ELR (cell line): Measurements from ENCODE around the gene JAG1.
A peak's percentile ranks its signal among the peaks of the same experiment; 100 is the strongest.
"Not testable (repeated sequence)": the region's sequence is repeated elsewhere in the genome, so short reads cannot be mapped to it uniquely, and the experiment has no call there.

Experiments
- DNase-seq: peaks from one replicate; pipeline ENCODE4 v3.0.0-alpha.2; 2015; ENCODE audit warnings: low read depth

The JAG1 gene

GRCh38 chr20:10637031-10637559 is 36.7 kb downstream of the JAG1 start:
- no peak for DNase-seq

DNA sequence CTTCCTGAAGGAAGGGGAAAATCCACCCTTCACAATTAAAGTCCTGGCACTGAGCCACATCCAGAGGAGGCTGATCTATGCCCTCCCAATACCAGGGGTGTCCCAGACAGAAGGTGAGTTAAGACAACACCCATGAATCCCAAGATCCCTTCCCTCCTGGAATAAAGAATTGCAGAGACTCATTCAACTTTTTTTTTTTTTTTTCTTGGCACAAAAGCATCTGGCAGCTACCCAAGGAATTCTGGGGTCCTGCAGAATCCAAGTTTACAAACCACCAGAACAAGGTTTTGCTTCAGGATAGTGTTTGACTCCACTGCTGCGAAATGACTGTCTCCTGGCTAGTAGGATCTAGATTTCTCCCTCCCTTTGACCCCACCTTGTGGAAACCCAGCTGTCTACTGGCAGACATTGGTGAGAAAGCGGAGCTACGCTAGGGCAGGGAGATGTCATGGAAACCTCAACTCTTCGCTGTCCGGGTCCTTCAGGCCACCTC is 37.4 kb downstream of the JAG1 start:
- no peak for DNase-seq

DNA sequence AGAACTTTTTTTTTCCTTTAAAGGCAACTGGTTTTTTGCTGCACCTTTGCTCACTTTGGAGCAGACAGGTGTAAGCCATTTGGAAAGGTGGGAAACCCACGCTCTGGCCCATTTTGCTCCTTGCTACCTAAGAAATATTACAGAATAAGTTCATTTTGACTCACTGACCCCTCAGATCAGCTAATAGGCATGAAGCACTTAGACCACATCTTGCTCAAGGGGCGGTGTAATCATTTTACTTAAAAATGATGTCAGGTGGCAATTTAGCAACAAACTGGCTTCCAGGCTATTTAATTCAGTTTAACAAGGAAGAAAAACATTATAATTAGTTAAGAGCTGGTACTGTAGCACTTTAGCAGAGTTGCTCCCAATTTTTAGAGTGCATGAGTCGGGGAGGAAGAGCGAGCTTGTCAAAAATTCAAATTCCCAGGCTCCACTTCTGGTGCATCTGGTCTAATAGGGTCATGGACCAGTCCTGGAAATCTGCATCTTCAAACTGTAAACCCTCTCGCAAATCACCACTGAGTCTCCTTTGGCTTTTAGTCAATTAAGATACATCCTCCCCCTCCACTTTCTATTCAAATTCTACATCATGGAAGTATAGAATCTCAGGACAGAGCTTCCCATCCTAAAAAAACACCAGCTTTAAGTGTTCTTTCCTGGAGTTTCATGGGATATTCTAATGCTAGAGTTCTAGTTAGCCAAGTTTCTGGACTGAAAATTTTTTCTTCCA is 38.2 kb downstream of the JAG1 start:
- no peak for DNase-seq

DNA sequence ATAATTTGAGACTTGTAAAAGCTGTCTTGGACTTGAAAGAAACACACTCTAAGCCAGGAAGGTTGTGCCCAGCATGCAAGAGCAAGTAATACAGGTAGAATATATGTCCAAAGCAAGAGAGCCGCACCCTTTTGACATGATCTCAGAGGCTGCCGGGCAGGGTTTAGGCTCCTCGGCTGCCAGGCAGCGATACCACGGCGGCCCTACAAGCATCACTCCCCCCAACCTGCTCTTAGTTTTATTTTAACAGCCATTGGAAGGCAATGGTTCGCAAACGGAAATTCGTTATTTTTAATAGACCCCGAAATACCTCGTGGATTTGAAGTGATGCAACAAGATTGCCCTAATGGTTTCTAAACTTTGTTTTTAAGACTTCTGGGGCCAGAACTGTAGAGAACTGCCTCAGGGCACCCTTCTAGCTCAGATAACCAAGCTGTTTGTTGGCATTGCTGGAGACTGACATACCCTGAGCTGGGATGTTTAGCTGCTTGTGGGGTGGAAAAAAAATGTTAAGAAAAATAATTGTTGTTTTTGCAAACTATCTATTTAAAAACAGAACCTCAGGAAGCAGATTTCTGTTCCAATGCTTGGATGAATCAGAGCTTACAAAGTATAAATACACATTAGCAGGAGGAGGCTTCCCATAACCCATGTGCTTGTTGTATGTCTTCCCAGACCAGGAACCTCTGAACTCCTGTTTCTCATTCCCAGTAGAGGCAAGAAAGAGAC is 39.0 kb downstream of the JAG1 start:
- peak; percentile 32 for DNase-seq

GRCh38 chr20:10634211-10634610 is 39.6 kb downstream of the JAG1 start:
- no peak for DNase-seq

DNA sequence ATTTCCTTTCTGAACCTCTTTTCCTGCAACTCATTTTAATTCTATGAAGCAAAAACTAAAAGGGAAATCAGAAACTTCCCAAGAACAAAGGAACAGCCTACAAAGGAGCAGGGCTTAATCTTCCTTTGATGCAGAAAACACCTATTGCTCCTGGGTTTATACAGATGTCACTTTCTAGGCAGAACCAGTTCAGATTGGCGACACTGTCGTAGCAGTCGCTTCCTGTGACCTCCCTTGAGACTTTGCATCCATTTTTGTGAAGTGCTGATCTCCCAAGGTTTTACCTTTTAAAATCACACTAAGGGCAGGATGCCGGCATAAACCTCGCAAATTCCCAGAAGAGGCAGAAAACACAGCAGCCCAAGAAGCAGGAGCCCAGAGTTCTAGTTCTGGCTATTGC is 40.1 kb downstream of the JAG1 start:
- DNase-seq, result no peak

DNA sequence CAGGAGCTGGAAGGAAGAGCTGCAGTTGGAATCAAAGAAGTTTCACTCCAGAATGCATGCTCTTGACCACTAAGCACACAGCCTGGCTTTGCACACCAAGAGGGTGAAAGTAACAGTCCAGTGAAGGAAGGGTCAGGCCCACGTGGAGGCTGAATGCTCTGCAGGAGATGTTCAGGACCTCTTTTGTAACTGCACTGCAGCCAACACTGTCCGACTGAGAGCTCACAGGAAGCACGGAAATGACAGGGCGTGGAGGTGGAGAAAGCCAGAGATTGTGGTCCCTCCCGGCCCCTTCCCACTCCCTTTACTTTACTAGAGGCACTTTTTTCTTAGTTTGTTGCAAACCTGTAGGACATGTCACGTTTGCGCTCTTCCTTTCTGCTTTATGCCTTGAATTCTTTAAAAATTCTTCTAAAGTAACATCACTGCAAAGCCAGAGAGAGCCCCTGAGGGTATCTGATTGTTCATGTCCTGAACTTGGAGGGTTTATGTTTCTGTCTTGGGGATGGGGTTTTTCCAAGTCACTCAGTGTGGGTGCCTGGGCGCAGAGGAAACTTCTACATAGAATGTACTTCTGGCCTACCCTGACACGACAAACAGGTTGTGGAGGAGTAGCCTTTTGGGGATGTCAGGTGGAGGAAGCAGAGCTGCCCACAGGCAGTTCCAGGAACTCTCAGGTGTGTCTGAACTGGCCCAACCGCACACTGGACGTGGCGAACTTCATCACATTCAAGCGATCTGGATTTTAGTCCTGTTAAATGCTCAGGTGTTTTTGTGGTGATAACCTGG is 40.9 kb downstream of the JAG1 start:
- peak; percentile 16 for DNase-seq

- DNase-seq, result no peak
Observed at GRCh38 chr20:10631126-10631525, 42.7 kb downstream of the JAG1 start.

DNA sequence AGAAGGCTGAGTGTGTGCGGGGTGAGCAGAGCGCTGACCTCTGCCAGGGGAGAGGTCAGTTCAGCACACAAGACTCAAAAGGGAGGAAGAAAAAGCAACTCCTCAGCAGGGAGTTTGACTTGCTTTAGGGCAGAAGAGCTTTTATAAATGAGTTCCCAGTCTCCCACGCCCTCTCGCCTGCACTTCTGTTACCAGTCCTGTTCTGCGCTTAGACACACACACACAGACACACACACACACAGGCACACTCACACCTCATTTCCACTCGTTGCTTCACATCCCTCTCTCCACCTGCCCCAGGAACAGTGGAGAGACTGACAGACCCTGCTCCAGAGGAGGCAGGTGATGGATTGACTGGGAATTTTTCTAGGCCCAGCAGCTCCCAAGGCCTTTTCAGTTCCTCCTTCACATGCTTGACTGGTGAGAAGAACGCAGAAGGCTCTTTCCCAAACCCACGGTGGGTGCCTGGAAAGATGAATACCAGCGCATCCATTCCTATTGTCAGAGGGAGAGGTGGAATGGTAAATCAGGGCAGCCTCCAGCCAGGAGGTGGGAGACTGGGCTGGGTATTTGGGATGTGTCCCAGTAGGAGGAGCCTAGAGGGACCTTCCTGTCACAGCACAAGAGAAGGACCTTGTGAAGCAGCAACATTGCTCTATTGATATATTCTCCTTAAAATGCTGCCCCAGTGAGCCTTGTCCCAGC is 43.7 kb downstream of the JAG1 start:
- DNase-seq, result no peak

GRCh38 chr20:10626896-10627295 is 46.9 kb downstream of the JAG1 start:
- DNase-seq, result no peak

GRCh38 chr20:10625641-10626040 is 48.2 kb downstream of the JAG1 start:
- no peak for DNase-seq

DNA sequence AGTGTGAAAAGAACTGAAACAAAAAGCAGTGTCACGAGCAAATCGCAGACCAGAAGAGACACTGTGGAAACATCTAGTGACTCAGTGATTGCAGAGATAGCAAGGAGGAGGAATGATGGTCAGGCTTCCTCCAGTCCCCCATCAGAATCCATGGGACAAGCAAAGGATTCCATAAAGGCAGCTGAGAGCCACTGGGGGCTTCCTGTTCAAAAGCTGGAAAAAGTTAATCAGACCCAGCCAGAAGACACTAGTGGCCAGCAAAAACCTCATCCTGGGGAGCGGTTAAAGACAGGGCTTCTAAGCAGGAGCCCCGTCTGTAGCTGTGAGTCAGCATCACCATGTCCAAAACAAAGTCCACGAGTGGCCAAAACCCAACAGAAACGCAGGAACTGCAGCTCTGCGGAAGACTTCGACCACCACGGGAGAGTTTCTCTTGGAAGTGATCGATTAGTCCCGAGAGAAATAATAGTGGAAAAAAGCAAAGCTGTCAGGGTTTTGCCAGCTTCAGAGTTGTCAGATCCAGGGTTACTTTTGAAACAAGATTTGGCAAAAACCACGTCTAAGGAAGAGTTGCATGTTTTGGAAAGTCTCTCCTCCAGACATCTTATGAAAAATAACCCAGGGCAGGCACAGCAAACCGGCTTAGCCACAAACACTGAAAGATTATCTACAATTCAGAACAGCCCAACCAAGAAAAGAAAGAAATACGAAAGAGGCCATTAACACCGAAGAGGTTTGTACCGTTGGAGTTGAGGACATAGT is 51.0 kb downstream of the JAG1 start:
- DNase-seq, result peak; percentile 60

DNA sequence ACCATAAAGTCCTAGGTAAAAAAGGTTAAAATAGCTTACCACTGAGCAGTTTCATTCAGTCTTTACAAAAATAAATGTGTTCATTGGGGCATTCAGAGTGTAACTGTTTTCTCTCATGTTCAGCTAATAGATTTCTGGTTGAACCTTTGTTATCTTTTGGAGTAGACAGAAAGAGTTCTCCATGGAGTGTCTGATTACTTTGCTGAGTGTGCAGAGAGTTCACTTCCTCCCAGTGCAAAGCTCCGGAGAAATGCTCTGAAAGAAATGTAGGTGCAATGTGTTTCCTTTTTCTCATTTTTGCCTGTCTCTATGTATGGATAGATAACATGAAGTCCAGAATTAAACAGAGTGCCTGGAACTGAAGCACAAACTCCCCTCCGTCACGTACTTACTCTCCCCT is 52.6 kb downstream of the JAG1 start:
- no peak for DNase-seq

- peak; percentile 88 for DNase-seq
Observed at GRCh38 chr20:10619427-10619826, 54.4 kb downstream of the JAG1 start.

GRCh38 chr20:10618611-10619245 is 55.1 kb downstream of the JAG1 start:
- no peak for DNase-seq

DNA sequence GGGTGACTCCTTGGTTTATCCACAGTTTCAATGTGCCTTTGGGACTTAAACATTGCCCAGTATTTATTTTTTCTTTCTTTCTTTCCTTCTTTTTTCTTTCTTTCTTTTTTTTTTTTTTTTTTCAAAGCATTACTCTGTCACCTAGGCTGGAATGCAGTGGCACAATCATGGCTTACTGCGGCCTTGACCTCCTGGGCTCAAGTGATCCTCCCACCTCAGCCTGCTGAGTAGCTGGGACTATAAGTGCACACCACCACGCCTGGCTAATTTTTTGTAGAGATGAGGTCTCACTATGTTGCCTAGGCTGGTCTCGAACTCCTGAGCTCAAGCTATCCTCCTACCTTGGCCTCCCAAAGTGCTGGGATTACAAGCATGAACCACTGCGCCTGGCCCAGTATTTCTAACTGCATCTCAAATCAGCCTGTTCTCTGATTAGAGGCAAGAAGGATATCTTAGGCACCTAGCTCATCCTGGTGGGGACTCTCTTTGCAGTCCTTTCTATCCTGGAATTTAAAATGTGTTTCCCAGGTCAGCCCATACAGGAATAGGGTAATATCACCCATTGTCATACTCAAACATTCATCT is 56.2 kb downstream of the JAG1 start:
- not testable (repeated sequence) for DNase-seq

- no peak for DNase-seq
Observed at GRCh38 chr20:10616212-10616611, 57.6 kb downstream of the JAG1 start.

- no peak for DNase-seq
Observed at GRCh38 chr20:10613911-10614310, 59.9 kb downstream of the JAG1 start.

DNA sequence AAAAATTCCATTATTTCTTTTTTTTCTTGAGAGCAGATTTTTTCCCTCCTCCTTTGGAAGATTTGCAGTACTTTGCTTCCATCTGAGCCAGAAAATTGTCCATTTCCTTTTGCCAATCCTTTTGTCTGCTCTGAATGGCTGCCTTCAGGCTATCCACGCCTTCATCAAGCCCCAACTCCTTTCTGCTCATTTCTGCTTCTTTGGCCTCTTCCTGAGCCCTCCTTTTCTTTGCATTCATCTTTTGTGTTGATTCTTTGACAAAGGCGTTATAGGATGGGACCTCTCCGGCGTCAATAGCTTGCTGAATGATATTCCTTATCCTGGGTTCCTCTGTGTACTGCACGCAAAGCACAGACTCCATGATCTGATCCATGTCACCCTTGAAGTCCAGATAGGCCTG is 60.4 kb downstream of the JAG1 start:
- not testable (repeated sequence) for DNase-seq

- peak; percentile 51 for DNase-seq
Observed at GRCh38 chr20:10611357-10611756, 62.4 kb downstream of the JAG1 start.
